HUES48 (cell line): Measurements from ENCODE around the gene OR52B2.

Source experiments
- H3K27ac ChIP-seq: one replicate; pipeline ENCODE4 v1.7.0; 2013; ENCODE audit warnings: low read depth, low read length, inconsistent platforms
- H3K27me3 ChIP-seq: 2 replicates; pipeline ENCODE4 v1.6.1; 2013; ENCODE audit warnings: mild to moderate bottlenecking, low read length; ENCODE audit not compliant: control insufficient read depth, insufficient read depth
- H3K36me3 ChIP-seq: 2 replicates; pipeline ENCODE4 v1.6.1; 2013; ENCODE audit warnings: low read length; ENCODE audit not compliant: control insufficient read depth, insufficient read depth
- H3K4me1 ChIP-seq: 2 replicates; pipeline ENCODE4 v1.6.1; 2013; ENCODE audit warnings: mild to moderate bottlenecking, low read length; ENCODE audit not compliant: control insufficient read depth, insufficient read depth
- H3K4me3 ChIP-seq: 2 replicates; pipeline ENCODE4 v1.5.1; 2013; ENCODE audit warnings: mild to moderate bottlenecking, low read depth, low read length
- H3K9ac ChIP-seq: 2 replicates; pipeline ENCODE4 v1.6.1; 2013; ENCODE audit warnings: mild to moderate bottlenecking, low read depth, low read length, moderate library complexity
- H3K9me3 ChIP-seq: 2 replicates; pipeline ENCODE4 v1.6.1; 2013; ENCODE audit warnings: low read length; ENCODE audit not compliant: control insufficient read depth, insufficient read depth

OR52B2 gene

DNA sequence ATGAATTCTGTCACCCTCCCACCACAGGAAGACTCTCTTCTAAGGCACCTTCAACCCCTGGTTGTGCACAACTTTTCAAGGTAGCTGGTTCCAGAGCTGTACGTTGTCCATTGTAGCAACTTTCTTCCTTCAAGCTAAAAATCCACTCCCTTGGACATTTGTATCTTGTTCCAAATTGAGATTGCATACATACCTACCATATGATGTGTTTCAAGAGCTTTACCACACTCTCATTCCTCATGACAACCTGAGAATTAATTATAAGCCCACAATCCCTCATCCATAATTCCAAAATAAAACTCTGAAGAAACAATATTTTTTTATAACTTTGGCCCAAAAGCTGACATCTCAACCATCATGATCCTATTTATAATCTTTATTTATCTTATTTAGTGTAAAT lies 31.9 kb upstream of the OR52B2 start:
- Histone ChIP-seq H3K4me3 (no peak overlapping the region), H3K27me3 (no peaks in the 10 kb centered on the region), H3K9ac (no peak overlapping the region), H3K36me3 (peaks cover 11% of the 10 kb centered on the region; the same call in 1 of the 2 replicates), H3K27ac (no peak overlapping the region), H3K9me3 (no peaks in the 10 kb centered on the region), H3K4me1 (peaks cover 5% of the 10 kb centered on the region; the same call in 1 of the 2 replicates)

DNA sequence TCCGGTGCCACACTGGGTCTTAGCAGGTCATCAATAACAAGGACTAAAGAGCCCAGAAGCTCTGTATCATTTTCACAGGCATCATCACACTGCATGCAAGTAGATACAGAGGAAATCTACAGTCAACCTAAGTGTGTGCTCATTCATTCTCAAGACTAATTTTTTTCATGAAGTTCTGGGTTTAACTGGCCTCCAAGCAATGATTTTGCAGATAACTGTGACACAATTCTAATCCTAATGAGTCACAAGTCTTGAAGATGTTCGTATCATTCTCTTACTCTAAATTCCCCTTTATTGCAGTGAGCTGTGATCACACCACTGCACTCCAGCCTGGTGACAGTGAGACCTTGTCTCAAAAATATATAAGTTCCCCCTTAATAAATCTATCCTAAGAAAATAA lies 31.4 kb upstream of the OR52B2 start:
- Histone ChIP-seq H3K4me3 (no peak overlapping the region), H3K9ac (no peak overlapping the region), H3K27me3 (no peaks in the 10 kb centered on the region), H3K27ac (no peak overlapping the region), H3K36me3 (peaks cover 9% of the 10 kb centered on the region; the same call in 1 of the 2 replicates), H3K4me1 (peaks cover 5% of the 10 kb centered on the region; the same call in 1 of the 2 replicates), H3K9me3 (no peaks in the 10 kb centered on the region)

DNA sequence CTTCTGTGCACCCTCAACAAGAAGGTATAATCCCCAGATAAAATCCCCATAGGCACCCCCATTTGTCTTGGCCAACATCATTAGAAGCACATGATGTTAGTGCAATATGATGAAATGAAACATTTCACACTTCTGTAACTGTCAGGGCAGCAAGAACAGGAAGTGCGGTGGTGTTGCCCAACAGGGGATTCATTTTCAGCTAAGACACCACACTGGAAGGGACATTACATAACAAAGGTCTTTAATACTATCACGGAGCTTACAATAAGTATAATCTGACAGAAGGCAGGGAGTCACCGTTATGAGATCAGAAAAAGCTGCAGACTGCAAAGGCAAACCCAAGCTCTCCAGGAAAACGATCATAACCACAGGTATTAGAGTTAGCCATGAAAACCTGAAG lies 30.8 kb upstream of the OR52B2 start:
- Histone ChIP-seq H3K27ac (no peak overlapping the region), H3K27me3 (no peaks in the 10 kb centered on the region), H3K36me3 (peaks cover 6% of the 10 kb centered on the region; the same call in 1 of the 2 replicates), H3K9ac (no peak overlapping the region), H3K9me3 (no peaks in the 10 kb centered on the region), H3K4me1 (peaks cover 5% of the 10 kb centered on the region; the same call in 1 of the 2 replicates), H3K4me3 (no peak overlapping the region)

DNA sequence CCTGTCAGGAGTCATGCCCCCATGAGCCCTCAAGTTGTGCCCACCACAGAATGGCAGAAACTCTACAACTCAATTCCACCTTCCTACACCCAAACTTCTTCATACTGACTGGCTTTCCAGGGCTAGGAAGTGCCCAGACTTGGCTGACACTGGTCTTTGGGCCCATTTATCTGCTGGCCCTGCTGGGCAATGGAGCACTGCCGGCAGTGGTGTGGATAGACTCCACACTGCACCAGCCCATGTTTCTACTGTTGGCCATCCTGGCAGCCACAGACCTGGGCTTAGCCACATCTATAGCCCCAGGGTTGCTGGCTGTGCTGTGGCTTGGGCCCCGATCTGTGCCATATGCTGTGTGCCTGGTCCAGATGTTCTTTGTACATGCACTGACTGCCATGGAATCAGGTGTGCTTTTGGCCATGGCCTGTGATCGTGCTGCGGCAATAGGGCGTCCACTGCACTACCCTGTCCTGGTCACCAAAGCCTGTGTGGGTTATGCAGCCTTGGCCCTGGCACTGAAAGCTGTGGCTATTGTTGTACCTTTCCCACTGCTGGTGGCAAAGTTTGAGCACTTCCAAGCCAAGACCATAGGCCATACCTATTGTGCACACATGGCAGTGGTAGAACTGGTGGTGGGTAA lies 29.2 kb upstream of the OR52B2 start, which contains the start of gene OR52W1:
Gene OR52W1 (plus strand): TSS at position 51 of the 637 bp plus-strand sequence. CDS start 0 bp downstream, at position 51.
- H3K27ac ChIP-seq, result no peak within 1 kb of the TSS
- H3K9ac ChIP-seq, result no peak within 1 kb of the TSS
- no peaks in the 10 kb centered on the region for H3K27me3 ChIP-seq

DNA sequence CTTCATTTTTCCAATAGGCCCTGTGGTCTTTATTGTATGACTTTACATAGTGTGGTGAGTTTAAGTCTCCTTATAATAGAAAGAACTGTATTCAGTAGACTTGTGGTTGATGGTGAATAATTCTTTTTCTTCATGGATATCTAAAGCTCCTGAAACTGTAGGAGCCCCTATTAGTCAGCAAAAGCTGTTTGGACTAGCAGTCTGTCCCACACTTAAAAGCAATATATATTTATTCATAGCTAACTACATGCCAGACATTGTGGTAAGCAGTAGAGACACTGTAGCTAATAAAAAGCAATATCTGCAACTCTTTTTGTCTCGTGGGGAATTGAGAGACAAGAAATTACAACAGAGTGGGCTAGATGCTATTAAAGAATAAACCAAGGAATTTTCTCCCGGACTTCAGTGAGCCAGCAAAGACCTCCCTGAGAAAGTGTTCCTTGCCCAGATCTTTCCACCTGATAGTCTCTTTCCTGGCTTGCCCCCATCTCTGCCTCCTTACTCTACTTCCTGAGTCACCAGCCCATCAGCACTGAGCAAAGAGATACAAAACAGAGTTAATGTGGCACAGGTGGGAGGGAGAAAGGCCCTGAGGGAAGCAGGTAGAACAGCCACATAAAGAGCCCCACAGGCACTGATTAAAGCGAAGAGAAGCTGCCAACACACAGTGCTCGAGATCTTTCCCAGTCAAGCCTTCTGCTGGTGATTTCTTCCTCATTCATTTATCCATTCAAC lies 27.5 kb upstream of the OR52B2 start:
- no peaks in the 10 kb centered on the region for H3K36me3 ChIP-seq
- peaks cover 5% of the 10 kb centered on the region; the same call in 1 of the 2 replicates for H3K4me1 ChIP-seq
- H3K27me3 ChIP-seq, result no peaks in the 10 kb centered on the region
- no peak overlapping the region for H3K27ac ChIP-seq
- H3K4me3 ChIP-seq, result no peak overlapping the region
- H3K9ac ChIP-seq, result no peak overlapping the region
- no peaks in the 10 kb centered on the region for H3K9me3 ChIP-seq

More for the DNA sequence above, 29.2 kb upstream of the OR52B2 start, which contains the start of gene OR52W1:
- Histone ChIP-seq H3K36me3 (no peaks in the 10 kb centered on the region), H3K4me1 (peaks cover 5% of the 10 kb centered on the region; the same call in 1 of the 2 replicates), H3K4me3 (no peak within 1 kb of the TSS), H3K9me3 (no peaks in the 10 kb centered on the region)

DNA sequence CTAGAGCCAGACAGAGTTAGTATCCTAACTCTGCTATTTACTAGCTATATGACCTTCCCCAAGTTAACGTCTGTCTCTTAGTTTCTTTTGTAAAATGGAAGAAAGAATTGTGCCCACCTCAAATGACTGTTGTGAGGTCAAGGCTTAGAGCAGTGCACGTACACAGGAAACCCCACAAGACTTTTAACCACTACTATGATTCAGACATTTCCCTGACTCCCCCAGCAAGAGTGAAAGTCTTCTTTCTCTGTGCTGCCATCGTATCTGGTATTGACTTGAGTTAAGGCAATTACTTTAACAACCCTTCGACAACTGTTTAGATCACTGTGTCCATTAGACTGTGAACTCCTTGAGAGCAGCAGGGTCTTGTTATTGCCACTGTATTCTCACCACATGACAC lies 26.3 kb upstream of the OR52B2 start:
- no peak overlapping the region for H3K9ac ChIP-seq
- no peak overlapping the region for H3K4me3 ChIP-seq
- no peaks in the 10 kb centered on the region for H3K27me3 ChIP-seq
- H3K9me3 ChIP-seq, result no peaks in the 10 kb centered on the region
- H3K36me3 ChIP-seq, result no peaks in the 10 kb centered on the region
- no peak overlapping the region for H3K27ac ChIP-seq
- peaks cover 5% of the 10 kb centered on the region; the same call in 1 of the 2 replicates for H3K4me1 ChIP-seq

DNA sequence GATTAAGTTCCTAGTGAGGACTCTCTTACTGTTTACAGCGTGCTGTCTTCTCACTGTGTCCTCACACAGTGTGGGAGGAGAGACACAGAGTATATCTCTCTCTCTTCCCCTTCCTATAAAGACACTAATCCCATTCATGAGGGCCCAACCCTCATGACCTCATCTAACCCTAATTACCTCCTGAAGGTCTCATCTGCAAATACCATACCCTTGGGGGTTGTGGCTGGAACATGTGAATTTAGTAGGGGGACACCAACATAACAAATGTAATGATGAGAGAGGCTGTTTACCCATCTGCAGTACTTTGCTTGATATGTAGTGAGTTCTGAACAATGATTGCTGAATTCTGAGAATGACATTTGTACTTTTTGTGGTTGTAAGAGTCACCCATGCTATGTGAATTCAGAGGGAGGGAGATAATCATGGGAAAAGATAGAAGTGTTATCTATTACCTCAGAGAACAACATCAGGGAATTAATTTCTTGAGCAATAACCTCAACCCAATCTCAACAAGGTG lies 24.0 kb upstream of the OR52B2 start:
- Histone ChIP-seq H3K4me3 (no peak overlapping the region), H3K9ac (no peak overlapping the region), H3K27ac (no peak overlapping the region), H3K9me3 (no peaks in the 10 kb centered on the region), H3K4me1 (no peaks in the 10 kb centered on the region), H3K27me3 (no peaks in the 10 kb centered on the region), H3K36me3 (no peaks in the 10 kb centered on the region)

DNA sequence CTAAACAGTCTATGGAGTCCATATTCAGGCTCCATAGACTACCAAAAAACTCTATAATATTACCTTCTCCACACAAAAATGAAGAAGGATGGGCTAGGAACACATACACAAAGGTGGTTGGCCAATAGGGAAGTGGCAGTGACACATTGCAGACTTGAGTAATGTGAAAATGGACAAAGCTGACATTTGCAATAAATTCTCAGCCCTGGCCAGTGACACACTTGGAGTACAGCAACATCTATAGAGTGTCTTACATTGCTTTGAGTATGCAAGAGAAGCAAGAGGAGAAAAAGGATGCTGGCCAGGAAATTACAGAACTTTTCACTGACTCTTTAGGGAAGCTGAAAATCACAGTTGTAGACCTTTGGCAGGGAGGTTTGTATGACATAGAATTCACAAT lies 21.6 kb upstream of the OR52B2 start:
- H3K4me3 ChIP-seq, result no peak overlapping the region
- H3K27me3 ChIP-seq, result no peaks in the 10 kb centered on the region
- H3K36me3 ChIP-seq, result no peaks in the 10 kb centered on the region
- no peak overlapping the region for H3K9ac ChIP-seq
- no peaks in the 10 kb centered on the region for H3K9me3 ChIP-seq
- H3K27ac ChIP-seq, result no peak overlapping the region
- no peaks in the 10 kb centered on the region for H3K4me1 ChIP-seq

DNA sequence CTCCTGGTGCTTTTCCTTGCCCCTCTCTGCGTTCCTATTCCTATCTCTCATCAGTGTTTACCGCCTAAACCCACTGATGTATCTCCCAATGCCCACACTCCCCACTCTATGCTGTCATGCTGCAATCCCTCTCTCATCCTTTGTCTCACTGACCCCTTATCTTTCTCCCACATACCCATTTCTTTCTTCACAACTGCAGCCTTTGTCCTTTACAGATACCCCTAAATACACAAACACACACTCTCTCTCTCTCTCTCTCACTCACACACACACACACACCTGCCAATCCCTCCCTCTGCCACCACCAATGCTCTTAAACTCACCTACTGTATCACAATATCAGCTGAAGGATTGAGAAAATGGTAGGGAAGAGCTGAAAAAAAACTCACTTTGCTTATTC lies 5.3 kb upstream of the OR52B2 start:
- Histone ChIP-seq H3K9me3 (no peaks in the 10 kb centered on the region), H3K27me3 (no peaks in the 10 kb centered on the region), H3K9ac (no peak overlapping the region), H3K27ac (no peak overlapping the region), H3K4me1 (no peaks in the 10 kb centered on the region), H3K36me3 (no peaks in the 10 kb centered on the region), H3K4me3 (no peak overlapping the region)

DNA sequence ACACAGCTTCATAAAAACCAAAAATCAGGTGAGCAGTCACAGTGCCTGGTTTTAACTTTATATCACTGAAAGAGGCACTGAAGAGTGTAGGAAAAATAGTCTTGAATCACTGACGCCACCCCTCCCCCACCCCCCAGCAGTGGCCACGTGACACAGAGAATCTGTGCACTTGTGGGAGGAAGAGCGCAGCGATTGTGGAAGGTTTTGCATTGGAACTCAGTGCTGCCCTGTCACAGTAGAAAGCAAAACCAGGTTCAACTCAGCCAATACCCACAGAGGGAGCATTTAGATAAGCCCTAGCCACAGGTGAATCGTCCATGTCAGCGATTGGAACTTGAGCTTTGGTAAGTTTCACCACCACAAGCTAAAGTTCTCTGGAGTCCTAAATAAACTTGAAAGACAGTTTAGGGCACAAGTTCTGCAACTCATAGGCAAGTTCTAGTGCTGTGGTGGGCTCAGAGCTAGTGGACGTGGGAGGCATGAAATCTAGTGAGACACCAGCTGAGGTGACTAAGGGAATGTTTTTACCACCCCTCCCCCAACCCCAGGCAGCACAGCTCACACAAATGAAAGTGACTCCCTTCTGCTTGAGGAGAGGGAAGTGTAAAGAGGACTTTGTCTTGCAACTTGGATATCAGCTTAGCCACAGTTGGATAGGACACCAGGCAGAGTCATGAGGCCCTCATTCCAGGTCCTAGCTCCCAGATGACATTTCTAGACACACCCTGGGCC lies 13.3 kb downstream of the OR52B2 start:
- H3K9ac ChIP-seq, result no peak overlapping the region
- H3K9me3 ChIP-seq, result no peaks in the 10 kb centered on the region
- peaks cover 6% of the 10 kb centered on the region; the same call in 1 of the 2 replicates for H3K4me1 ChIP-seq
- no peak overlapping the region for H3K4me3 ChIP-seq
- no peak overlapping the region for H3K27ac ChIP-seq
- H3K36me3 ChIP-seq, result no peaks in the 10 kb centered on the region
- H3K27me3 ChIP-seq, result peaks cover 13% of the 10 kb centered on the region
